ENCODE data around the gene FZD1. TPM values are rescaled to one million over a fixed set of nuclear protein-coding genes. Genes with fewer than 3 reads are reported as not detected.

Gene FZD1
- total and polyA plus RNA-seq, 2 of the 8 experiments (the other 6 are each of a cell fraction or from before 2014, with no cell fraction given), result 0.62 to 0.91 TPM

GRCh38 chr7:91228327-91228726, 35.9 kb upstream of the FZD1 start (continued):
- TF ChIP-seq CHD7 (IDR thresholded peaks at IDR 0.05; ENCODE audit: insufficient replicate concordance, low read length) (no peak), RXRA (IDR thresholded peaks at IDR 0.05; ENCODE audit: insufficient read depth, low read depth, low read length) (no peak)
